Spleen (tissue), 11 donors: ENCODE results near the gene ZIC5. TPM values are rescaled to one million over a fixed set of nuclear protein-coding genes. Genes with fewer than 3 reads are reported as not detected.
A peak's percentile ranks its signal among the peaks of the same experiment; 100 is the strongest.

ENCODE experiments used
- DNase-seq: peaks from one replicate; pipeline ENCODE4 v3.0.0-alpha.2; 2020
- H3K27ac ChIP-seq, 8 donors: fragments of 200-600 bp; sonication (generic) in 7 of 8; 1 replicate in 4 of 8; 2 replicates in 4 of 8; pipeline versions ENCODE4 v1.5.0 to v1.8.0; 2016 to 2021; ENCODE audit warnings: inconsistent platforms in 4 of 8, mild to moderate bottlenecking in 4 of 8, moderate library complexity in 1 of 8
- H3K27me3 ChIP-seq, 7 donors: fragments of 200-600 bp; sonication (generic) in 6 of 7; replicated peaks in 1 of 7; 1 replicate in 4 of 7; 2 replicates in 3 of 7; pipeline versions ENCODE4 v1.5.0 to v1.8.0; 2016 to 2021; ENCODE audit warnings: inconsistent platforms in 3 of 7, mild to moderate bottlenecking in 1 of 7
- H3K36me3 ChIP-seq, 6 donors: fragments of 200-600 bp; sonication (generic) in 5 of 6; 1 replicate in 4 of 6; 2 replicates in 2 of 6; pipeline versions ENCODE4 v1.5.0 to v1.8.0; 2016 to 2021; ENCODE audit warnings: inconsistent platforms in 2 of 6
- H3K4me1 ChIP-seq, 6 donors: fragments of 200-600 bp; sonication (generic) in 5 of 6; 1 replicate in 3 of 6; 2 replicates in 3 of 6; pipeline versions ENCODE4 v1.5.0 to v1.8.0; 2016 to 2021; ENCODE audit warnings: inconsistent platforms in 3 of 6
- H3K4me3 ChIP-seq, 8 donors: fragments of 200-600 bp; sonication (generic) in 7 of 8; 1 replicate in 4 of 8; 2 replicates in 4 of 8; pipeline versions ENCODE4 v1.5.0 to v1.8.0; 2016 to 2021; ENCODE audit warnings: inconsistent platforms in 4 of 8, mild to moderate bottlenecking in 4 of 8, moderate library complexity in 2 of 8
- H3K9me3 ChIP-seq, 8 donors: fragments of 200-600 bp; sonication (generic) in 7 of 8; 1 replicate in 4 of 8; 2 replicates in 4 of 8; pipeline versions ENCODE4 v1.5.0 to v1.8.0; 2016 to 2021; ENCODE audit warnings: inconsistent platforms in 4 of 8
- POLR2A ChIP-seq, 3 donors: fragments of 450-650 bp; IDR thresholded peaks; one replicate each; pipeline ENCODE4 v1.5.1; 2017; ENCODE audit warnings: antibody characterized with exemption in 3 of 3, mild to moderate bottlenecking in 1 of 3
- POLR2AphosphoS5 ChIP-seq, 3 donors: sonication (generic); formaldehyde crosslinking; IDR thresholded peaks; one replicate each; pipeline ENCODE4 v1.5.1; 2017; ENCODE audit warnings: antibody characterized with exemption in 3 of 3
- WGBS, 5 donors: extraction: QIAGEN DNeasy Blood & Tissue Kit in 3 of 5; methylation state at CpG; one replicate each; pipeline versions ENCODE4 v1.1.5 to v1.1.7; 2013 to 2018; 5-methylcytosine and 5-hydroxymethylcytosine counted together
- intact Hi-C: fragments of 100-400 bp; cut with DNase I; formaldehyde crosslinking; loops from one replicate; pipeline ENCODE4 v1.15.0; 2023; ENCODE audit warnings: low total_unique reads
- polyA plus RNA-seq, 3 donors: library from polyadenylated mRNA; stranded (reverse); fragments of 200-250 nt; gene quantifications; one replicate each; pipeline ENCODE4 v1.2.1, GENCODE V29; 2013
- total RNA-seq, 7 donors: library from RNA; depleted of rRNA in 3 of 7; stranded (reverse); fragments of >200 nt in 3 of 7; fragmentation: NEBNext Ultra II Directional in 4 of 7; extraction: Animal tissue kit (Norgen Biotek cat#: 25700) in 4 of 7; gene quantifications; one replicate each; pipeline versions ENCODE4 v1.1.0 to v1.2.1, GENCODE V29; 2016 to 2021
- TF ChIP-seq, protein P1 (sequence below), 11 experiments: fragments of 200-600 bp in 7 of 11; fragments of 450-650 bp in 4 of 11; sonication (generic) in 4 of 11; IDR thresholded peaks in 8 of 11; conservative IDR thresholded peaks in 3 of 11; 1 replicate in 7 of 11; 2 replicates in 4 of 11; pipeline versions ENCODE4 v1.4.0 to v1.8.0; 2016 to 2021; ENCODE audit warnings: antibody characterized with exemption in 11 of 11, inconsistent platforms in 4 of 11, mild to moderate bottlenecking in 1 of 11
- donor health status: healthy with polysubstance abuse.
- donor health status: DM: no; HTN: no; CAD: no; lungs with moderate emphysema.
- donor health status: DM: no; HTN: no; CAD: no.
- donor health status: Bipolar disorder and iron deficiency.
- donor health status: healthy.
- donor health status: DM: no; HTN: no; CAD: no.
- donor health status: DM: yes; HTN: yes; CAD: no.

ZIC5 gene
- total and polyA plus RNA-seq, 10 donors = not detected

DNA sequence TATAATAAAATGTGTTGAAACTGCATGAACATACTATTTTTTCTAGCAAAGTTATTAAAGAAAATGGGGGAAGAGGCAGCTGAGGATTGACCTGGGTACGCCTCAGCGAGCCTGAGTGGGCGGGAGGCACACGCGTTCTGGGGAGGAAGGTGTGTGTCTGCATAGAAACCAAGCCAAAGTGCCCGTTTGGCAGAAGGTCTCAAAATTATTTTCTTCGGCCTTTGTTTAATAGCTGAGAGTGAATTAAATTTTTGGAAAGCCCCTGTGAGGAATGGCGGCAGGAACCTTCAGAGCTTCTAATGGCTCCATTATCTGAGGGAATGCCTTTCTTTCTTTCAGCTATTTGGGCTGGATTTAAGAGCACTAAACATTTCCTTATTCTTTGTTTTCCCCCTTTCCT lies 15.2 kb upstream of the ZIC5 start:
- H3K9me3 ChIP-seq = peaks cover 0 to 44% (median 3%) of the 10 kb centered on the region in 8 donors
- H3K27ac ChIP-seq = no peak overlapping the region
- intact Hi-C loops = no loop called here
- H3K27me3 ChIP-seq = peaks cover 46 to 100% (median 99%) of the 10 kb centered on the region in 7 donors
- H3K36me3 ChIP-seq = no peaks in the 10 kb centered on the region
- no peak overlapping the region for H3K4me3 ChIP-seq
- TF ChIP-seq POLR2AphosphoS5 (IDR thresholded peaks at IDR 0.05) (no peak), POLR2A (IDR thresholded peaks at IDR 0.05) (no peak)
- TF ChIP-seq, protein P1, sequence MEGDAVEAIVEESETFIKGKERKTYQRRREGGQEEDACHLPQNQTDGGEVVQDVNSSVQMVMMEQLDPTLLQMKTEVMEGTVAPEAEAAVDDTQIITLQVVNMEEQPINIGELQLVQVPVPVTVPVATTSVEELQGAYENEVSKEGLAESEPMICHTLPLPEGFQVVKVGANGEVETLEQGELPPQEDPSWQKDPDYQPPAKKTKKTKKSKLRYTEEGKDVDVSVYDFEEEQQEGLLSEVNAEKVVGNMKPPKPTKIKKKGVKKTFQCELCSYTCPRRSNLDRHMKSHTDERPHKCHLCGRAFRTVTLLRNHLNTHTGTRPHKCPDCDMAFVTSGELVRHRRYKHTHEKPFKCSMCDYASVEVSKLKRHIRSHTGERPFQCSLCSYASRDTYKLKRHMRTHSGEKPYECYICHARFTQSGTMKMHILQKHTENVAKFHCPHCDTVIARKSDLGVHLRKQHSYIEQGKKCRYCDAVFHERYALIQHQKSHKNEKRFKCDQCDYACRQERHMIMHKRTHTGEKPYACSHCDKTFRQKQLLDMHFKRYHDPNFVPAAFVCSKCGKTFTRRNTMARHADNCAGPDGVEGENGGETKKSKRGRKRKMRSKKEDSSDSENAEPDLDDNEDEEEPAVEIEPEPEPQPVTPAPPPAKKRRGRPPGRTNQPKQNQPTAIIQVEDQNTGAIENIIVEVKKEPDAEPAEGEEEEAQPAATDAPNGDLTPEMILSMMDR (IDR thresholded peaks at IDR 0.05 in 8 of 11, conservative IDR thresholded peaks at IDR 0.05 in 3 of 11) = no peak
- DNase-seq = no peak
- peaks cover 5 to 63% (median 44%) of the 10 kb centered on the region in 6 donors for H3K4me1 ChIP-seq
- WGBS, 5 donors = 33 to 40% (median 35%) methylated on average over 8 of the region's 8 CpGs

DNA sequence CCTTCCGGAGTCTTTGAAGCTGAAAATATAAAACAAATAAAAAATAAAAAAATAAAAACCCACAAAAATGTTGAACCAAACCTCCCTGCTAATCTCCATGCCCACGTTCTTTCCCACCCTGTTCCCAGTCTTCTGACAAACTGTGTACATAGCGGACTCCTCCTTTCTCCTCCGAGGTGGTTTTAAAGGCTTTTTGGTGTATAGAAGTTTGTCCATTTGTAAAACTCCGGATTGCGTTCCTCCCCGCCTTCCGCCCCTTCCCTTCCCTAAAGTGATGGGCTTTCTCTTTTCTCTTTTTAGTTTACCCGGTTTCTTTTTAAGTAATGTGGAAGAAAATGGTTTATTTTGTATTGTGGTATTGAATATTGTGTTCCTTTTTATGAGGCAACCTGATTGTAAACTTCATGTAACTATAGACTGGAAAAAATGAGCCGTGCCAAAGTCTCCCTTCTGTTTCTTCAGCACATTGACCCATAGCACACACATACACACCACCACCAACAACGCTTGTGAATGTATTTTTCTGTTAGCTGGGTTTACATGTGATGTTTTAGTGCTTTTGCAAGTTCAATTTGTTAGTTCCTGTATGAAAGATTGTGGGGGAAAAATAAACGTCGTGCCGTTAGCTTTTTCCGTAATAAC lies 14.4 kb upstream of the ZIC5 start:
- TF ChIP-seq POLR2A (IDR thresholded peaks at IDR 0.05) (no peak), POLR2AphosphoS5 (IDR thresholded peaks at IDR 0.05) (no peak)
- TF ChIP-seq, protein P1 (IDR thresholded peaks at IDR 0.05 in 8 of 11, conservative IDR thresholded peaks at IDR 0.05 in 3 of 11) = no peak
- 35 to 42% (median 39%) methylated on average over 15 of the region's 15 CpGs for WGBS, 5 donors
- DNase-seq = no peak
- Histone ChIP-seq H3K4me3 (no peak overlapping the region), H3K27ac (no peak overlapping the region), H3K4me1 (peaks cover 5 to 63% (median 49%) of the 10 kb centered on the region in 6 donors), H3K36me3 (no peaks in the 10 kb centered on the region), H3K9me3 (peaks cover 0 to 44% (median 3%) of the 10 kb centered on the region in 8 donors), H3K27me3 (peaks cover 39 to 100% (median 99%) of the 10 kb centered on the region in 7 donors)
- intact Hi-C loops = no loop called here

GRCh38 chr13:99985241-99985874 lies 13.8 kb upstream of the ZIC5 start:
- H3K27me3 ChIP-seq = peaks cover 35 to 100% (median 98%) of the 10 kb centered on the region in 7 donors
- no peaks in the 10 kb centered on the region for H3K36me3 ChIP-seq
- H3K27ac ChIP-seq = no peak overlapping the region
- H3K4me3 ChIP-seq = peak overlapping the region in 1 of 8 donors; percentile 22
- peaks cover 5 to 63% (median 49%) of the 10 kb centered on the region in 6 donors for H3K4me1 ChIP-seq
- peaks cover 0 to 44% (median 3%) of the 10 kb centered on the region in 8 donors for H3K9me3 ChIP-seq
- 4 to 7% (median 6%) methylated on average over 16 to 55 of the region's 55 CpGs for WGBS, 5 donors
- TF ChIP-seq POLR2AphosphoS5 (IDR thresholded peaks at IDR 0.05) (no peak), POLR2A (IDR thresholded peaks at IDR 0.05) (no peak)
- TF ChIP-seq, protein P1 (IDR thresholded peaks at IDR 0.05 in 8 of 11, conservative IDR thresholded peaks at IDR 0.05 in 3 of 11) = no peak
- intact Hi-C loops = no loop called here
- no peak for DNase-seq
